Prostate gland (tissue), 2 donors: Measurements from ENCODE around the gene UBAC2.

ENCODE experiments used
- CTCF ChIP-seq, 4 experiments: fragments of 200-600 bp in 2 of 4; fragments of 450-650 bp in 2 of 4; sonication (generic) in 2 of 4; IDR thresholded peaks; 1 replicate in 3 of 4; 2 replicates in 1 of 4; pipeline ENCODE4 v1.5.1; 2016 to 2019; ENCODE audit warnings: antibody characterized with exemption in 4 of 4, mild to moderate bottlenecking in 2 of 4, moderate library complexity in 2 of 4
- POLR2AphosphoS5 ChIP-seq: sonication (generic); formaldehyde crosslinking; IDR thresholded peaks from one replicate; pipeline ENCODE4 v1.6.1; 2017; ENCODE audit warnings: antibody characterized with exemption

DNA sequence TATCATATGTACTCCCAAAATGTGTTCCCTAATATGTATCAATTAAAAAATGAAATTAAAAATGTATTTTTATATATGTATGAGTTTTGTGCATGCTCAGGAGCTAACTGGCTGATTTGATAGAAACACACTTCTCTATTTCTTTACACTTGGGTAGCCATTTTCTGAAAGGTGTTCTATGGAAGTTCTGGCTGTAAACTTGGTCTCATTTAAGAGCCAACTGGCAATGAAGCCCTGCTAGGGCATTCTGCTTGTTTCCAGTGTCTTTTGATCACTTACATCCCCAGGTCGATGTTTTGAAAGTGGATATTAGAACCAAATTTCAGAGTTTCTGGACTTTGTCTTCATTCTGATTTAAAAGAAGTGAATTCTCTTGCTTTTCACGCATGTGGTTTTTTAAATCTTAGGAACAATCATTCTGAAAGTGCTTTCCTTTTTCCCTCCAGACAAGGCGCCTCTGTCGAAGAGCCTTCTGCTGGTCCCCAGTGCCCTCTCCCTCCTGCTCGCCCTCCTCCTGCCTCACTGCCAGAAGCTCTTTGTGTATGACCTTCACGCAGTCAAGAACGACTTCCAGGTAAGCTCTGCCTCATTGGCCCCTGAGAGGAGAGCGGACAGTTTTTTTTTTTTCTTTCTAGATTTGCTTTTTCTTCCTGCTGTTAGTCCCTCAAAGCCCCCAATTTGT lies 37.5 kb downstream of the UBAC2 start:
- TF ChIP-seq CTCF (IDR thresholded peaks at IDR 0.05) (no peak), POLR2AphosphoS5 (no peak)
